ENCODE data around the gene LRRC3. TPM values are rescaled to one million over a fixed set of nuclear protein-coding genes. Genes with fewer than 3 reads are reported as not detected.
A peak's percentile ranks its signal among the peaks of the same experiment; 100 is the strongest.
"Not testable (repeated sequence)": the region's sequence is repeated elsewhere in the genome, so short reads cannot be mapped to it uniquely, and the experiment has no call there.

Gene LRRC3
- total RNA-seq, 3 donors from 2014 or later, result 1.6 to 6.4 (median 2.0) TPM

GRCh38 chr21:44416193-44416592, 39.1 kb upstream of the LRRC3 start:
- Histone ChIP-seq H3K4me1 (no peaks in the 10 kb centered on the region), H3K4me3 (no peak overlapping the region), H3K27ac (no peak overlapping the region), H3K36me3 (no peaks in the 10 kb centered on the region), H3K9me3 (peaks cover 0 to 3% of the 10 kb centered on the region in 2 donors), H3K27me3 (peaks cover 0 to 20% of the 10 kb centered on the region in 2 donors)
- DNase-seq (ENCODE audit: low spot score in 2 of 2), result peak in 1 of 2 donors; percentile 6
- no peak for TF ChIP-seq CTCF (IDR thresholded peaks at IDR 0.05)
- TF ChIP-seq POLR2AphosphoS5 (IDR thresholded peaks at IDR 0.05), result no peak
- TF ChIP-seq POLR2A (IDR thresholded peaks at IDR 0.05), result no peak
- intact Hi-C loops (cut with DNase I; ENCODE audit: low total_unique reads), result no loop called here

- DNase-seq (ENCODE audit: low spot score in 2 of 2), result peak in 1 of 2 donors; percentile 36
Measured at GRCh38 chr21:44417621-44418107, 37.6 kb upstream of the LRRC3 start.

GRCh38 chr21:44418108-44418875, 37.0 kb upstream of the LRRC3 start:
- intact Hi-C loops (cut with DNase I; ENCODE audit: low total_unique reads), result no loop called here

More at GRCh38 chr21:44417621-44418107, 37.6 kb upstream of the LRRC3 start:
- H3K27ac ChIP-seq; H3K36me3 ChIP-seq; H3K4me1 ChIP-seq; H3K4me3 ChIP-seq; H3K9me3 ChIP-seq; intact Hi-C loops (cut with DNase I; ENCODE audit: low total_unique reads): not testable (repeated sequence)
- H3K27me3 ChIP-seq, result peaks cover 0 to 20% of the 10 kb centered on the region in 2 donors

GRCh38 chr21:44418876-44419230, 36.5 kb upstream of the LRRC3 start:
- no peak overlapping the region for H3K4me3 ChIP-seq
- no peaks in the 10 kb centered on the region for H3K4me1 ChIP-seq
- intact Hi-C loops (cut with DNase I; ENCODE audit: low total_unique reads), result no loop called here
- DNase-seq (ENCODE audit: low spot score in 2 of 2), result no peak
- peaks cover 0 to 21% of the 10 kb centered on the region in 2 donors for H3K27me3 ChIP-seq
- H3K36me3 ChIP-seq, result no peaks in the 10 kb centered on the region
- TF ChIP-seq CTCF (IDR thresholded peaks at IDR 0.05) (no peak), POLR2AphosphoS5 (IDR thresholded peaks at IDR 0.05) (no peak), POLR2A (IDR thresholded peaks at IDR 0.05) (no peak)
- H3K27ac ChIP-seq, result no peak overlapping the region
- H3K9me3 ChIP-seq, result no peaks in the 10 kb centered on the region

More at GRCh38 chr21:44418108-44418875, 37.0 kb upstream of the LRRC3 start:
- Histone ChIP-seq H3K27ac (no peak overlapping the region), H3K36me3 (no peaks in the 10 kb centered on the region), H3K4me1 (no peaks in the 10 kb centered on the region), H3K4me3 (no peak overlapping the region), H3K9me3 (peaks cover 0 to 3% of the 10 kb centered on the region in 2 donors), H3K27me3 (peaks cover 0 to 20% of the 10 kb centered on the region in 2 donors)
- no peak for TF ChIP-seq POLR2A (IDR thresholded peaks at IDR 0.05)
- no peak for TF ChIP-seq CTCF (IDR thresholded peaks at IDR 0.05)
- no peak for TF ChIP-seq POLR2AphosphoS5 (IDR thresholded peaks at IDR 0.05)
- peak in 1 of 2 donors; percentile 46 for DNase-seq (ENCODE audit: low spot score in 2 of 2)

GRCh38 chr21:44419679-44420078, 35.6 kb upstream of the LRRC3 start:
- no peaks in the 10 kb centered on the region for H3K4me1 ChIP-seq
- peak in 1 of 2 donors; percentile 5 for DNase-seq (ENCODE audit: low spot score in 2 of 2)
- no peak overlapping the region for H3K4me3 ChIP-seq
- no peaks in the 10 kb centered on the region for H3K9me3 ChIP-seq
- intact Hi-C loops (cut with DNase I; ENCODE audit: low total_unique reads), result loop anchor here (1.0 kb wide), 1 partner anchor 37 kb away; no protein-coding TSS in a partner anchor
- H3K27me3 ChIP-seq, result peaks cover 0 to 23% of the 10 kb centered on the region in 2 donors
- H3K27ac ChIP-seq, result no peak overlapping the region
- TF ChIP-seq POLR2A (IDR thresholded peaks at IDR 0.05), result no peak
- TF ChIP-seq CTCF (IDR thresholded peaks at IDR 0.05), result no peak
- no peak for TF ChIP-seq POLR2AphosphoS5 (IDR thresholded peaks at IDR 0.05)
- no peaks in the 10 kb centered on the region for H3K36me3 ChIP-seq

Measured in breast epithelium (tissue), 4 donors.